NCI-H748 treated with DMSO at 0.1 percent for 48 hours (cell line): ENCODE data around the gene FKBP3.
"Not testable (repeated sequence)": the region's sequence is repeated elsewhere in the genome, so short reads cannot be mapped to it uniquely, and the experiment has no call there.

Experiments used
- DNase-seq: peaks from one replicate; lab custom pipeline; 2025; lab: John Stamatoyannopoulos, UW

The FKBP3 gene

GRCh38 chr14:45112896-45113781 is 21.1 kb downstream of the FKBP3 start:
- no peak for DNase-seq

DNA sequence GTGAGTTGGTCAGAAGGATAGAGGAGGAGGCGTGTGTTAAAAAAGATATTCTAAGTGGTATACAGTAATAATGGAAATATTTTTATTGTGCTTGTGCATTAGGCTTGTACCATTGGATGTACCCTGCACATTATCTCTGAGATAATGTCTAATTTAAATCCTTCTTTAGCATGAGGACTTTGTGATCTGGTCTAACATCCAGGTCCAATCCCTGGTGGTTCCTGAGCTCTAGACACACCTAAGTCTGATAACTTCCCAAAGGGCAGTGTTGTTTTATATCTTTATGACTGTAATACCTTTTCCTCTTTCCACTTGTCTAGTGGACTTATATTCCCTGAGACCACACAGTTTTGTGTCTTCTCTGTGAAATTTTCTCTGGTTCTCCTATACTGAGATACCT is 29.7 kb downstream of the FKBP3 start:
- DNase-seq: no peak

- DNase-seq: no peak
Measured at GRCh38 chr14:45103806-45104205, 30.5 kb downstream of the FKBP3 start.

GRCh38 chr14:45096218-45096617 is 38.1 kb downstream of the FKBP3 start:
- no peak for DNase-seq

- DNase-seq: no peak
Measured at GRCh38 chr14:45095143-45095542, 39.1 kb downstream of the FKBP3 start.

DNA sequence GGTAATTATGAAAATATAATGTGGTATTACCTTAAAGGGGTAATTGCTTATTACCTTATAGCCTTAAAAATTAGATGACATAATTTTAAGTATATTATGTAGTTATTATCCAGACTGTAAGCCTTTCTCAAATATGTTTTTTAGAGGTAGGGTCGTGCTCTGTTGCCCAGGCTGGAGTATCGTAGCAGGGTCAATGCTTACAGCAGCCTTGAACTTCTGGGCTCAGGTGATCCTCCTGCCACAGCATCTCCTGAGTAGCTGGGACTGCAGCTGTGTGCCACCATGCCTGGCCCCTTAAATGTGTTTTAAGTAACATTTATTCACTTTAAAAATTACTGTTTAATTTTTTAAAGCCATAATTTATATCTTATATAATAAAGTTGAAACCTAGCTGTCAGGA is 40.0 kb downstream of the FKBP3 start:
- DNase-seq: no peak

DNA sequence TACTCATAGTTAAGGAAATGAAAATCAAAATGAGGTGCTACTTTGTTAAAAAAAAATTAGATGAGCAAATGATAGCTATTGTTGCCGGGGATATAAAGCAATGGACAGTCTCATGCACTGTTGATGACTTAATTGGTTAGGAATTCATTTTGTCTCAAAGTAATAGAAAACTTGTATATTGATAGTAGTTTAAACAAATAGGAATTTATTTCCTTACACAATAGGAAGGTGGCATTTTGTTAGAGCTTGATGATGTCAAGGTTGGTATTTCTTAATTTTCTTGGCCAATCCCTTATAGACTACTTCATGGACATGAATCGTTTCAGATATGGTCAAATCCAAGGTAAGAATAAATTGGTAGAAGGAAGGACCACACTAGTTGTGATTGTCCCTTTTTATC is 42.6 kb downstream of the FKBP3 start:
- no peak for DNase-seq

DNA sequence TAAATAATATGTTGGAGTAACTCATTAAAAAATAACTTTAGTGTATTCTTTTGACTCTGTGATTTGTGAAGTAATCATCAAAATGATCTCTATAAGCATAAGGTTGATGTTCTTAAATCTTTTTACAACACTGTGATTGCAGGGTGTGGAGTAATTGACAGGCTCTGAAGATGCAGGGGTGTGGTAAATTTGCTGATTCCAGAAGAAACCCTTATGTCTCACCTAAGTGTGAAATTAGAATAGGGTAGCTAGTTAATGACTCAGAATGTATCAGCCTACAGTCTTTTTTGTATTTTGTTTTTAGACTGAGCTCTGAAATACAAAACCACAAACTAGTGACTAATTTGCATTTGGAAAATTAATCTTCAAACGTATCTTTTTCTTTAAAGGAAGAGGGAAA is 44.5 kb downstream of the FKBP3 start:
- no peak for DNase-seq

- DNase-seq: no peak
Measured at GRCh38 chr14:45084946-45085346, 49.3 kb downstream of the FKBP3 start.

DNA sequence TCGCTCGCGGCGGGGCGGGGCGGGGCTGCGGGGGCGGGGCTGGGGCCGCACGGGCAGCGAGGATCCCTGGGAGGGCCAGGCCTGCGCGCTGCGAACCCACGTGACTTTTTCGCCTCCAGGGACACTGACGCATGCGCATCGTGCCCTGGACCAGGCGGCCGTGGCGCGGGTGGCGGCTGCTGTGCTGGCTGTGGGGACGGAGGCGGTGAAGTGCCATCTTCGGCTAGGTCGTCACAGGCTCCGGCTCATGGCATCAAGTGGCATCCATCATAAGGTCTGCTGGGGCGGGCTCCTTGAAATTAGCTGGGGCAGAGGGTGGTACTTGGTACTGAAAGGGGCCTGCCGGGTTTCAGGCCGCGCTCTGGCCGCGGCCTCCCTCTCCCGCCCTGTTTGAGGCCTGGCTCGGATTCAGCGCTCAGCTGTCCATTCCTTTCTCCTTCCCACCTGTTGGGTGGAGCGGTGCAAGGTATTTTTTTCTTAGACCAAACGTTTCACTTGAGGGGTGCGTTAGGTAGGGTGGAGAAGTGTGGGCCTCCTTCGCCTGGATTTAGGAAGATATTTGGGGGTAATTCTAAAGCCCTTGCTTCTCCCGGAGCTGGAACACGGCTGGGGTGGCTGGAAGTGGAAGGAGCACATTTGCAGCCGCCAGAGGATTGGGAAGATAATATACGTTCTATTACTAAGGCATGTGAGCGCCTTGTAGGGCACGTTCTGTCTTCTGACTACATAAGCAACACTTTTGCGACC is 50.1 kb downstream of the FKBP3 start, which contains the start of gene PRPF39:
Gene PRPF39, plus strand, starts transcription at position 141 of the 747 bp plus-strand sequence. CDS start 11,124 bp downstream, outside the sequence.
- DNase-seq: peak; percentile 89

GRCh38 chr14:45083617-45083975 is 50.7 kb downstream of the FKBP3 start:
- DNase-seq: no peak

DNA sequence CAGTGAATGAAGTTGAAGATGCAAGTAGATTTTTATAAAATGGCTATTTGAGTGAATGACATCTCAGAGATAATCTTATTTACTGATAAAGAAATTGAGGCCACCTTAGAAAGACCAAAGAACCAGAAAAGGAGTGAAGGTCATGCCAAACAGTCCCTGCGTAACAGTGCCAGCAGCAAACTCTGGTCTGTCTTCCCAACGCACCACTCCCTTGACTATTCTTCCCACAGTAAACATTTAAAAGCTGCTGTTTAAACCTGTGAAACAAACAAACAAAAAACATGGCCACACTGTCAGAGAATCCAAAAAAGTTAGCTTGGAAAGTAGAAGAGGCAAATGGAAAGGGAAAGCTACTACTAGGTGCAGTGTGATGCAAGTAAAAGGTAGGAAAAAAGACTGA is 51.9 kb downstream of the FKBP3 start:
- DNase-seq: no peak

DNA sequence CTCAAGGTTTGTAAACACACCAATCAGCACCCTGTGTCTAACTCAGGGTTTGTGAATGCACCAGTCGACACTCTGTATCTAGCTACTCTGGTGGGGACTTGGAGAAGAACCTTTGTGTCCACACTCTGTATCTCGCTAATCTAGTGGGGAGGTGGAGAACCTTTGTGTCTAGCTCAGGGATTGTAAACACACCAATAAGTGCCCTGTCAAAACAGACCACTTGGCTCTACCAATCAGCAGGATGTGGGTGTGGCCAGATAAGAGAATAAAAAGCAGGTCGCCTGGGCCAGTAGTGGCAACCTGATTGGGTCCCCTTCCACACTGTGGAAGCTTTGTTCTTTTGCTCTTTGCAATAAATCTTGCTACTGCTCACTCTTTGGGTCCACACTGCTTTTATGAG is 53.2 kb downstream of the FKBP3 start:
- not testable (repeated sequence) for DNase-seq

GRCh38 chr14:45080416-45080968 is 53.8 kb downstream of the FKBP3 start:
- DNase-seq: not testable (repeated sequence)

DNA sequence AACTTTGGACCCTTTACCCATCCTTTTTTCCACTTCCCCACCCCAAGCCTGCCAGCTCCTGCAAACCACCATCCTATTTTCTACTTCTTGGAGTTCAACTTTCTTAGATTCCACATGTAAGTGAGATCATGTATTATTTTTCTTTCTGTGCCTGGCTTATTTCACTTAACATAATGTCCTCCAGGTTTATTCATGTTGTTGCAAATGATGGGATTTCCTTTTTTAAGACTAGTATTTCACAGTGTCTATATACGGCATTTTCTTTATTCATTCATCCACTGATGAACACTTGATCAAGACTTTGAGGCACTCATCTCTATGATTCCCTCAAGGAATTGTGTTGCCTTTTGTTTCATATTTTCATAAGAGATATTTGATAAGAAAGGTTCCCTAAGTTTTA is 56.0 kb downstream of the FKBP3 start:
- no peak for DNase-seq

DNA sequence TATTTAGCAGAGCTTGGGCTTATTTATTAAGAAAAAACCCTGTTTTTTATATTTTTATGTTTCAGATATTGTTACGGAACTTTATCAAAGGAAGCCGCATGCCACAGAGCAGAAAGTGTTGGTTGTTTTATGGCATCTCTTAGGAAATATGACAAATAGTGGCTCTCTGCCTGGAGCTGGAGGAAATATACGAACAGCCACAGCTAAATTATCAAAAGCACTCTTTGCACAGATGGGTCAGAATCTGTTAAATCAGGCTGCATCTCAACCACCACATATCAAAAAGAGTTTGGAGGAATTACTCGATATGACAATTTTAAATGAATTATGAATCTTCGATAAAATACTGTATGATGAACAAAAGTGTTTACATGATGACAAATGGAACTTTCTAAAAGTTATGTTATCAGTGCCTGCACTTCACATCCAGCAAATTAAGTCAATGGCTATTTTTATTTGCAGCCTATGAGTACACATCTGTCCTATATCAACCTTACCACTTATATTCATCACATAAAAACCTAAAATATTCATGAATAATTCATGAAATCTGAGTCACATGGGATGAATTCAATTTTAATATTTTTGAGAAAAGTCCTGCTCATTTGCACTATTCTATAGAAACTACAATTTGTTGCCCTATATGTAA is 60.9 kb downstream of the FKBP3 start:
- DNase-seq: no peak

DNA sequence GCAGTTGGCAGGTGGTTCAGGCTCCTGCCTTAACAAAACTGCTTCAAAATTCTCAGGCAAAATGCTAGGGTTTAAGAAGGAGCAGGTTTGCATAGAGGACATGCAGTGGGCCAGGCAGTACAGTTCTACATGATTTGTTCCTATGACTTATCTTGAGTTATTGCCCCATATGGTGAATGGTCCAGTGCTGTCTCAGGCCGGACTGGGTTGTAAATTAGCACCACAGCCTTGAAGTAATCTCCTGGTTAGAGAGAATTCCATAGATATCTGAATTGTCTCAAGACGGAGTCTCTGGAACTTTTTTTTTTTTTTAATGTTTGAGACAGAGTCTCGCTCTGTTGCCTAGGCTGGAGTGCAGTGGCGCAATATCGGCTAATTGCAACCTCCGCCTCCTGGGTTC is 62.2 kb downstream of the FKBP3 start:
- DNase-seq: no peak

GRCh38 chr14:45070215-45070614 is 64.1 kb downstream of the FKBP3 start:
- DNase-seq: no peak

- no peak for DNase-seq
Measured at GRCh38 chr14:45068396-45068795, 65.9 kb downstream of the FKBP3 start.

GRCh38 chr14:45066667-45067066 is 67.6 kb downstream of the FKBP3 start:
- no peak for DNase-seq

DNA sequence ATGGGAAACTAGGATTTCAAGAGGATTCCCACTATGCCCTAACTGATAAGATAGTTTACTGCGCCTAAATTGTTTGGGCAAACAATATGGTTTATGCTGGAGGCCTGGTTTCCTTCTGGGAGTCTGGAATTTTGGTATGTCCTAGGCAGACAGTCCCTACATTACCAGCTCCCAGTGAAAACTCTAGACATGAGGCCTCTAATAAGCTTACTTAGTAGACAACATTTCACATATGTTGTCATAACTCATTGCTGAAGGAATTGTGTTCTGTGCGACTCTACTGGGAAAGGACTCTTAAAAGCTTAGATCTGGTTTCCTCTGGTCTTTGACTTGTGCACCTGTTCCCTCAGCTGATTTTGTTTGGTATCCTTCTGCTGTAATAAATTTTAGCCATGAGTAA is 68.3 kb downstream of the FKBP3 start:
- DNase-seq: no peak
